Placental epithelial cell (primary cell): Measurements from ENCODE around the gene CD96. TPM values are rescaled to one million over a fixed set of nuclear protein-coding genes. Genes with fewer than 3 reads are reported as not detected.

ENCODE experiments used
- total RNA-seq: library from RNA; depleted of rRNA; stranded (reverse); fragments of >200 nt; gene quantifications from 2 replicates; pipeline ENCODE4 v1.2.3, GENCODE V29; 2012

The CD96 gene
- 0.39 TPM in 1 of 2 replicates, not detected in the other for total RNA-seq

GRCh38 chr3:111541911-111542483, at the start of gene CD96:
Gene CD96, plus strand, starts transcription at chr3:111542197. Its CDS starts 52 bp downstream, at chr3:111542249.

GRCh38 chr3:111595232-111595631, 53.2 kb downstream of the CD96 start, which contains the start of gene ZBED2:
Gene ZBED2, minus strand, starts transcription at chr3:111595346. Its CDS starts 1,145 bp downstream, at chr3:111594201.

Other genes with a start within 250 kb of the CD96 start
- gene ZBED2, start 53.1 kb downstream of the CD96 start, total RNA-seq = 95.4 and 126 TPM in 2 replicates
- gene PLCXD2, start 132.5 kb downstream of the CD96 start, total RNA-seq = 2.7 and 4.1 TPM in 2 replicates